Muscle of leg (tissue), 11 donors: ENCODE data around the gene PPP3CA. TPM values are rescaled to one million over a fixed set of nuclear protein-coding genes. Genes with fewer than 3 reads are reported as not detected.
A peak's percentile ranks its signal among the peaks of the same experiment; 100 is the strongest.

Experiments
- DNase-seq: peaks from one replicate; pipeline ENCODE4 v3.0.0; 2013
- H3K27ac ChIP-seq: one replicate; pipeline ENCODE4 v1.5.1; 2013; ENCODE audit warnings: mild to moderate bottlenecking, low read length, control low read depth
- H3K27me3 ChIP-seq: one replicate; pipeline ENCODE4 v1.6.1; 2013; ENCODE audit warnings: low read length; ENCODE audit not compliant: control insufficient read depth, insufficient read depth
- H3K36me3 ChIP-seq: one replicate; pipeline ENCODE4 v1.6.1; 2013; ENCODE audit warnings: low read length; ENCODE audit not compliant: control insufficient read depth, insufficient read depth
- H3K4me1 ChIP-seq: one replicate; pipeline ENCODE4 v1.6.1; 2013; ENCODE audit warnings: low read length; ENCODE audit not compliant: control insufficient read depth, insufficient read depth
- H3K4me3 ChIP-seq: one replicate; pipeline ENCODE4 v1.5.1; 2013; ENCODE audit warnings: low read length, control low read depth
- H3K9me3 ChIP-seq: replicated peaks from 2 replicates; pipeline ENCODE4 v1.6.1; 2013; ENCODE audit warnings: low read depth, low read length; ENCODE audit not compliant: control insufficient read depth
- WGBS: methylation state at CpG from one replicate; pipeline ENCODE4 v1.1.5; 2013; ENCODE audit warnings: missing lambda C conversion rate; ENCODE audit not compliant: insufficient coverage; 5-methylcytosine and 5-hydroxymethylcytosine counted together
- polyA plus RNA-seq, 8 donors: library from polyadenylated mRNA; unstranded; fragments of 120-200 nt; gene quantifications; one replicate each; pipeline versions ENCODE4 v1.2.1 to v1.2.3, GENCODE V29; 2013; ENCODE audit warnings: inconsistent platforms in 1 of 8, low replicate concordance in 1 of 8; ENCODE audit not compliant: insufficient read length in 8 of 8, insufficient read depth in 1 of 8
- total RNA-seq: library from RNA; stranded (reverse); fragments of 120-200 nt; gene quantifications from one replicate; pipeline ENCODE4 v1.2.4, GENCODE V29; 2013

PPP3CA gene
- total and polyA plus RNA-seq, 9 donors, result 18.2 to 41.9 (median 29.9) TPM

GRCh38 chr4:101171747-101172146, 175.6 kb downstream of the PPP3CA start:
- DNase-seq, result no peak
- WGBS, result no CpG with 5 or more reads among the region's 3 CpGs
- H3K4me1 ChIP-seq, result no peaks in the 10 kb centered on the region
- H3K4me3 ChIP-seq, result no peak overlapping the region
- no peak overlapping the region for H3K27ac ChIP-seq
- no peaks in the 10 kb centered on the region for H3K27me3 ChIP-seq
- H3K36me3 ChIP-seq, result no peaks in the 10 kb centered on the region
- no peaks in the 10 kb centered on the region for H3K9me3 ChIP-seq

- WGBS, result 50% methylated on average over 3 of the region's 6 CpGs
- Histone ChIP-seq H3K4me1 (no peaks in the 10 kb centered on the region), H3K36me3 (no peaks in the 10 kb centered on the region), H3K4me3 (no peak overlapping the region), H3K27me3 (no peaks in the 10 kb centered on the region), H3K27ac (no peak overlapping the region), H3K9me3 (no peaks in the 10 kb centered on the region)
- DNase-seq, result peak; percentile 47
Measured at GRCh38 chr4:101169044-101170014, 178.0 kb downstream of the PPP3CA start.

GRCh38 chr4:101163936-101164335, 183.4 kb downstream of the PPP3CA start:
- H3K4me1 ChIP-seq, result no peaks in the 10 kb centered on the region
- no peaks in the 10 kb centered on the region for H3K9me3 ChIP-seq
- H3K27ac ChIP-seq, result no peak overlapping the region
- H3K27me3 ChIP-seq, result no peaks in the 10 kb centered on the region
- H3K4me3 ChIP-seq, result no peak overlapping the region
- H3K36me3 ChIP-seq, result no peaks in the 10 kb centered on the region
- no CpG with 5 or more reads among the region's 1 CpG for WGBS
- no peak for DNase-seq

GRCh38 chr4:101162990-101163380, 184.3 kb downstream of the PPP3CA start:
- H3K27me3 ChIP-seq, result no peaks in the 10 kb centered on the region
- WGBS, result no CpG with 5 or more reads among the region's 1 CpG
- no peak overlapping the region for H3K27ac ChIP-seq
- H3K4me3 ChIP-seq, result no peak overlapping the region
- DNase-seq, result no peak
- H3K9me3 ChIP-seq, result no peaks in the 10 kb centered on the region
- no peaks in the 10 kb centered on the region for H3K4me1 ChIP-seq
- no peaks in the 10 kb centered on the region for H3K36me3 ChIP-seq

GRCh38 chr4:101160792-101161592, 186.3 kb downstream of the PPP3CA start:
- no peak for DNase-seq
- Histone ChIP-seq H3K36me3 (no peaks in the 10 kb centered on the region), H3K4me3 (no peak overlapping the region), H3K27me3 (no peaks in the 10 kb centered on the region), H3K27ac (no peak overlapping the region), H3K9me3 (no peaks in the 10 kb centered on the region), H3K4me1 (no peaks in the 10 kb centered on the region)
- no CpG with 5 or more reads among the region's 5 CpGs for WGBS

GRCh38 chr4:101158507-101158906, 188.8 kb downstream of the PPP3CA start:
- H3K36me3 ChIP-seq, result no peaks in the 10 kb centered on the region
- WGBS, result 0% methylated on average over 1 of the region's 3 CpGs

GRCh38 chr4:101158134-101158482, 189.2 kb downstream of the PPP3CA start:
- DNase-seq, result no peak
- Histone ChIP-seq H3K36me3 (no peaks in the 10 kb centered on the region), H3K4me3 (no peak overlapping the region), H3K9me3 (no peaks in the 10 kb centered on the region), H3K27me3 (no peaks in the 10 kb centered on the region), H3K27ac (no peak overlapping the region), H3K4me1 (no peaks in the 10 kb centered on the region)
- WGBS, result 0% methylated on average over 1 of the region's 3 CpGs

More at GRCh38 chr4:101158507-101158906, 188.8 kb downstream of the PPP3CA start:
- H3K27me3 ChIP-seq, result no peaks in the 10 kb centered on the region
- no peaks in the 10 kb centered on the region for H3K9me3 ChIP-seq
- DNase-seq, result no peak
- H3K4me3 ChIP-seq, result no peak overlapping the region
- no peak overlapping the region for H3K27ac ChIP-seq
- no peaks in the 10 kb centered on the region for H3K4me1 ChIP-seq

GRCh38 chr4:101157415-101158133, 189.8 kb downstream of the PPP3CA start:
- Histone ChIP-seq H3K4me1 (no peaks in the 10 kb centered on the region), H3K4me3 (no peak overlapping the region), H3K27me3 (no peaks in the 10 kb centered on the region), H3K36me3 (no peaks in the 10 kb centered on the region), H3K9me3 (no peaks in the 10 kb centered on the region), H3K27ac (no peak overlapping the region)
- 85% methylated on average over 2 of the region's 5 CpGs for WGBS
- no peak for DNase-seq

- Histone ChIP-seq H3K36me3 (no peaks in the 10 kb centered on the region), H3K27ac (no peak overlapping the region), H3K9me3 (no peaks in the 10 kb centered on the region), H3K27me3 (no peaks in the 10 kb centered on the region), H3K4me3 (no peak overlapping the region), H3K4me1 (no peaks in the 10 kb centered on the region)
- 40% methylated on average over 1 of the region's 6 CpGs for WGBS
- peak; percentile 25 for DNase-seq
Measured at GRCh38 chr4:101156619-101157310, 190.6 kb downstream of the PPP3CA start.
